Nephron progenitor cell (in vitro differentiated cells): ENCODE data around the gene SH3TC2.

Source experiments
- DNase-seq: peaks from one replicate; pipeline ENCODE4 v3.0.0; 2021
- H3K27ac Mint-ChIP-seq: 2 replicates; pipeline ENCODE4 v1.8.0; 2021; ENCODE audit warnings: mild to moderate bottlenecking, moderate library complexity, mixed read lengths
- H3K27me3 Mint-ChIP-seq: 2 replicates; pipeline ENCODE4 v1.8.0; 2021; ENCODE audit warnings: mild to moderate bottlenecking, low read depth, mixed read lengths; ENCODE audit not compliant: poor library complexity
- H3K36me3 Mint-ChIP-seq: 2 replicates; pipeline ENCODE4 v1.8.0; 2021; ENCODE audit warnings: low read depth, mixed read lengths
- H3K4me1 Mint-ChIP-seq: 2 replicates; pipeline ENCODE4 v1.8.0; 2021; ENCODE audit warnings: mixed read lengths
- H3K4me3 Mint-ChIP-seq: 2 replicates; pipeline ENCODE4 v1.8.0; 2021; ENCODE audit warnings: mild to moderate bottlenecking, moderate library complexity, mixed read lengths
- H3K9me3 Mint-ChIP-seq: 2 replicates; pipeline ENCODE4 v1.8.0; 2021; ENCODE audit warnings: mild to moderate bottlenecking, moderate library complexity, mixed read lengths
- TF ChIP-seq, protein P1 (sequence below): fragments of 200-600 bp; sonication (generic); IDR thresholded peaks from 2 replicates; pipeline ENCODE4 v1.5.0; 2021; ENCODE audit warnings: antibody characterized with exemption

SH3TC2 gene

DNA sequence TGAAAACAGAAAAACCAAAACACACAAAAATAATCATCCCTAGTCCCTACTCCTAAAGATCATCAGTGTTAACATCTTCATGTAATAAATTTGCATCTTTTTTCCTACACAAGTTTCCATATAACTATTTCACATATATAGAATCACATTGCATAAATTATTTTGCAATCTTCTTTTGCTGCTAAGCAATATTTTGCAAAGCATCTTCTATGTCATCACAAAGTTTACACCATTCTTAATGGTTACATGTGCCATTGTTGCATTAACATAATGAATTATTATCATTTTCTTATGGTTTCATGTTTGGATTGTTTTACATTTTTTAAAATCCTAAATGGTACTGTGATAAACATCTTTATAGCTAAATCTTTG lies 17.8 kb downstream of the SH3TC2 start:
- Mint-ChIP-seq H3K27me3 (peaks cover 11% of the 10 kb centered on the region), H3K4me1 (no peaks in the 10 kb centered on the region), H3K36me3 (no peaks in the 10 kb centered on the region), H3K27ac (no peak overlapping the region), H3K4me3 (no peak overlapping the region), H3K9me3 (no peaks in the 10 kb centered on the region)
- DNase-seq: no peak
- TF ChIP-seq, protein P1, sequence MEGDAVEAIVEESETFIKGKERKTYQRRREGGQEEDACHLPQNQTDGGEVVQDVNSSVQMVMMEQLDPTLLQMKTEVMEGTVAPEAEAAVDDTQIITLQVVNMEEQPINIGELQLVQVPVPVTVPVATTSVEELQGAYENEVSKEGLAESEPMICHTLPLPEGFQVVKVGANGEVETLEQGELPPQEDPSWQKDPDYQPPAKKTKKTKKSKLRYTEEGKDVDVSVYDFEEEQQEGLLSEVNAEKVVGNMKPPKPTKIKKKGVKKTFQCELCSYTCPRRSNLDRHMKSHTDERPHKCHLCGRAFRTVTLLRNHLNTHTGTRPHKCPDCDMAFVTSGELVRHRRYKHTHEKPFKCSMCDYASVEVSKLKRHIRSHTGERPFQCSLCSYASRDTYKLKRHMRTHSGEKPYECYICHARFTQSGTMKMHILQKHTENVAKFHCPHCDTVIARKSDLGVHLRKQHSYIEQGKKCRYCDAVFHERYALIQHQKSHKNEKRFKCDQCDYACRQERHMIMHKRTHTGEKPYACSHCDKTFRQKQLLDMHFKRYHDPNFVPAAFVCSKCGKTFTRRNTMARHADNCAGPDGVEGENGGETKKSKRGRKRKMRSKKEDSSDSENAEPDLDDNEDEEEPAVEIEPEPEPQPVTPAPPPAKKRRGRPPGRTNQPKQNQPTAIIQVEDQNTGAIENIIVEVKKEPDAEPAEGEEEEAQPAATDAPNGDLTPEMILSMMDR: no peak

DNA sequence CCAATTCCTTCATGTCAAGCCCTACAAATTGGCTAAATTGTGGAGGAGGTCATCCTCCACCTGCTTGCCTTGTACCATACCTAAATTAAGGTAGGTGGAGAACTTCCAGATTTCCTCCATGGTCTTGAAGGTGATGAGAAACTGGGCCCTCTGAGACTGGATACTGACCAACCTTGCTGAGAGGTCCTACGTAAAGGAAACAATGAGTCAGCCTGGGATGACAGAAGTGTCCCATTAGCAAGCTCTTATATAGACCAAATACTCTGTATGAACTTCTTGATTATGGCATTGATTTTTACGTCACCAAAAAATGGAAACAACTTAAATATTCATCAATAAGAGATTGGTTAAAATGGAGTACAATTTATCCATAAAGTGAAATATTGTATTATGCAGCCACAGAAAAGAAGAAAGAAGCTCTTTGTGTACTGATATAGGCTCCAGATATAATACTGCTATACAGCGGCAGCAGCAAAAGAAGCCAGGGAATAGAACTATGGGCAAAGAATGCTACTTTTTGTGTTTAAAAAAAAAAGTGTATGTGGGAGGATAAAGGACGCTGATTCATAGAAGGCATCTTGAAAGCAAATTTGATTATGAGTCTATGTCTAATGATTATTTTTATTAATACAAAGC lies 18.3 kb downstream of the SH3TC2 start:
- Mint-ChIP-seq H3K36me3 (no peaks in the 10 kb centered on the region), H3K4me3 (no peak overlapping the region), H3K9me3 (no peaks in the 10 kb centered on the region), H3K4me1 (no peaks in the 10 kb centered on the region), H3K27ac (no peak overlapping the region), H3K27me3 (peaks cover 11% of the 10 kb centered on the region)
- TF ChIP-seq, protein P1: no peak
- no peak for DNase-seq

DNA sequence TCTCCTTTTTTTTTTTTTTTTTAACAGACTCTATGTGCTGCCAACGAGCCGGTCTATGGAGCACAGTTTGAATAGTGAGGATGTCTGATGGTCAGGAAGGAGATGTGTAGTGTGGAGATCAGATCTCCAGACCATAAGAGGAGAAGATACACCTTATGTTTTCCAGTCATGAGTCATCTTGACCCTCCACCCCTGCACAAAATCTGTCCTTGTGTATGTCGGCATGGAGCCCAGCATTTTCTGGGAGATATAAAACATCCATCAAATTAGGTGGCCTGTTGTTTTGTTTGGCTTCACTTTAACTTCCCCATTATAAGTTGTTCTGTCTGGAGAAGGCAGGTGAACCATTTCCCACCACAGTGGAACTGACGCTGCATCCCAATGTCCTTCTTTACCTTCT lies 19.2 kb downstream of the SH3TC2 start:
- no peaks in the 10 kb centered on the region for H3K36me3 Mint-ChIP-seq
- H3K9me3 Mint-ChIP-seq: no peaks in the 10 kb centered on the region
- DNase-seq: no peak
- H3K4me1 Mint-ChIP-seq: no peaks in the 10 kb centered on the region
- H3K27me3 Mint-ChIP-seq: peaks cover 11% of the 10 kb centered on the region
- TF ChIP-seq, protein P1: no peak
- H3K4me3 Mint-ChIP-seq: no peak overlapping the region
- no peak overlapping the region for H3K27ac Mint-ChIP-seq

DNA sequence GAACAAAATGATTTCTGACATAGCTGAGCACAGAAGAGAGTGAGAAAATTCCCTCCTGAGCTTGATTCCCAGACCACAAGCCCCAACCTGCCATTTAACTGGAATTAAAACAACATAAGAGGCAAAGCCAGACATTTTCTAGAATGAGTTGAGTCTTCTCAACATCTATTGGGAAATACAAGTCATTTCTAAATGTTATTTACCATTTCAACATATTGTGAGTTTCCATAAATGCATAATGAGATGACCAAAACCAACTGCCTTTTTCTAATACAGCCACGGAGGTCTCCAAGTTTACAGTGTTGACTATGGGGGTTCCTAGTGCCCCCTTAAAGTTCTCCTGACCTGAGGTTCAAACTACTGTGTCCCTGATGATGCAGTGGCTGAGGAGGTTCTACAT lies 20.0 kb downstream of the SH3TC2 start:
- peaks cover 11% of the 10 kb centered on the region for H3K27me3 Mint-ChIP-seq
- no peaks in the 10 kb centered on the region for H3K4me1 Mint-ChIP-seq
- H3K4me3 Mint-ChIP-seq: no peak overlapping the region

DNA sequence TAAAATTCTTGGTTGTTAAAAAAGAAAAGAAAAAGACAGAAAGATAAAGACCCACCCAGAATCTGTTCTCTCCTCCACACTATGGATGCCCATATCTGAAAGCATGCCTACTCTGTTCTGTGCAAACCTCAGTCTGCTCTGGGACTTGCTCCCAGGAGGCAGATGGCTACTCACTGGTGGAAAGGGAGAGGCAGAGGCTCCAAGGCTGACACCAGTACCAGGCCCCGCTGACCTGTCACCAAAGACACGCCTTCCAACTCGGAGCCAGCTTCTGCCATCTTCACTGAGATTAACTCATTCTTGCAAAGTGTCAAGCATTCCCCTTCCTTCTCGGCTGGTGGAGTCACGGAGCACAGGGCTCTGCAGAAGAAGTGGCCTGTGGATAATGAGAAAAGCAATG lies 21.6 kb downstream of the SH3TC2 start:
- H3K27me3 Mint-ChIP-seq: peaks cover 14% of the 10 kb centered on the region
- H3K27ac Mint-ChIP-seq: no peak overlapping the region
- H3K36me3 Mint-ChIP-seq: no peaks in the 10 kb centered on the region
- H3K9me3 Mint-ChIP-seq: no peaks in the 10 kb centered on the region
- TF ChIP-seq, protein P1: no peak
- no peak overlapping the region for H3K4me3 Mint-ChIP-seq
- no peaks in the 10 kb centered on the region for H3K4me1 Mint-ChIP-seq
- no peak for DNase-seq

More for the DNA sequence above, 20.0 kb downstream of the SH3TC2 start:
- Mint-ChIP-seq H3K9me3 (no peaks in the 10 kb centered on the region), H3K27ac (no peak overlapping the region), H3K36me3 (no peaks in the 10 kb centered on the region)
- DNase-seq: no peak
- TF ChIP-seq, protein P1: no peak

DNA sequence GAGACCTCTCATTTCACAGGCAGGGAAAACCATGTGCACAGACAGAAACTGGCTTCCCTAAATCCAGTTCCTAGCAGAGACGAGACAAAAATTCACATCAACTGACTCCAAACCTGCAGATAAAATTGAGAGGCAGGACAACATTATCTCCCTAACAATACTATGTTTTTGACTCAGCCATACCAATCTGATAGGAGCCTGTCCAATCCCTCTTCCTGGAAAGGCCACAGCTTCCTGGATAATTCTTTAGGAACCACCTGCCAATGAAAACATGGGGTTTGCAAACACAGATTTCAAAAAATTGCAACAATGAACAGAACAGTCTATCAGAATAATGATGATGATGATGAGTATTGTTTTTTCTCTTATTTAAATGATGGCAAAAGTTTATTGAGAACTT lies 22.4 kb downstream of the SH3TC2 start:
- Mint-ChIP-seq H3K4me1 (no peaks in the 10 kb centered on the region), H3K27ac (no peak overlapping the region), H3K9me3 (no peaks in the 10 kb centered on the region), H3K36me3 (no peaks in the 10 kb centered on the region), H3K4me3 (no peak overlapping the region), H3K27me3 (peaks cover 15% of the 10 kb centered on the region)
- DNase-seq: no peak
- TF ChIP-seq, protein P1: no peak
